GM06990 (cell line): Measurements from ENCODE around the gene TLCD3A.
"Not testable (repeated sequence)": the region's sequence is repeated elsewhere in the genome, so short reads cannot be mapped to it uniquely, and the experiment has no call there.

Experiments
- DNase-seq: peaks from one replicate; pipeline ENCODE4 v3.0.0-alpha.2; 2011; ENCODE audit not compliant: insufficient read length; ENCODE audit errors: extremely low read depth
- H3K27me3 ChIP-seq: replicated peaks from 2 replicates; pipeline ENCODE4 v1.6.0; 2011; ENCODE audit warnings: low read length; ENCODE audit not compliant: control insufficient read depth, insufficient read depth
- H3K36me3 ChIP-seq: 2 replicates; pipeline ENCODE4 v1.5.1; 2011; ENCODE audit warnings: low read length; ENCODE audit not compliant: control insufficient read depth, insufficient read depth
- H3K4me3 ChIP-seq: replicated peaks from 2 replicates; pipeline ENCODE4 v1.5.1; 2011; ENCODE audit warnings: low read depth, mild to moderate bottlenecking, control low read depth, low read length
- CTCF ChIP-seq: IDR thresholded peaks from 2 replicates; pipeline ENCODE4 v1.5.1; 2011; ENCODE audit warnings: low read length, control low read depth, mild to moderate bottlenecking, inconsistent platforms; ENCODE audit not compliant: insufficient read depth, poor library complexity, severe bottlenecking

The TLCD3A gene

GRCh38 chr17:789160-789840 is 56.9 kb downstream of the TLCD3A start:
- peaks cover 25% of the 10 kb centered on the region for H3K36me3 ChIP-seq
- DNase-seq, result no peak
- no peaks in the 10 kb centered on the region for H3K27me3 ChIP-seq
- no peak overlapping the region for H3K4me3 ChIP-seq
- no peak for TF ChIP-seq CTCF

GRCh38 chr17:789931-790873 is 57.8 kb downstream of the TLCD3A start:
- H3K4me3 ChIP-seq, DNase-seq: not testable (repeated sequence)
- H3K36me3 ChIP-seq, result peaks cover 24% of the 10 kb centered on the region

GRCh38 chr17:790874-791247 is 58.5 kb downstream of the TLCD3A start:
- H3K27me3 ChIP-seq, DNase-seq, H3K4me3 ChIP-seq: not testable (repeated sequence)
- H3K36me3 ChIP-seq, result peaks cover 24% of the 10 kb centered on the region

More at GRCh38 chr17:789931-790873, 57.8 kb downstream of the TLCD3A start:
- H3K27me3 ChIP-seq, result not testable (repeated sequence)

GRCh38 chr17:791829-792228 is 59.4 kb downstream of the TLCD3A start:
- no peak for DNase-seq
- no peak for TF ChIP-seq CTCF
- Histone ChIP-seq H3K4me3 (no peak overlapping the region), H3K27me3 (no peaks in the 10 kb centered on the region), H3K36me3 (peaks cover 24% of the 10 kb centered on the region)

GRCh38 chr17:792277-792676 is 59.9 kb downstream of the TLCD3A start:
- Histone ChIP-seq H3K4me3 (no peak overlapping the region), H3K36me3 (peaks cover 24% of the 10 kb centered on the region), H3K27me3 (no peaks in the 10 kb centered on the region)
- TF ChIP-seq CTCF, result no peak
- DNase-seq, result no peak
